Effector memory CD4-positive, alpha-beta T cell (primary cell): ENCODE measurements around the gene NPTX1.
A peak's percentile ranks its signal among the peaks of the same experiment; 100 is the strongest.

Experiments
- DNase-seq, 3 donors: peaks; one replicate each; pipeline ENCODE4 v3.0.0-alpha.2; 2020
- H3K27ac ChIP-seq: 2 replicates; pipeline ENCODE4 v1.7.0; 2013; ENCODE audit warnings: mild to moderate bottlenecking, low read length, moderate library complexity; ENCODE audit not compliant: insufficient read depth, poor library complexity, severe bottlenecking
- H3K27me3 ChIP-seq: replicated peaks from 2 replicates; pipeline ENCODE4 v1.7.0; 2013; ENCODE audit warnings: mild to moderate bottlenecking, low read length; ENCODE audit not compliant: insufficient read depth, control insufficient read depth, poor library complexity, severe bottlenecking
- H3K36me3 ChIP-seq: 2 replicates; pipeline ENCODE4 v1.7.0; 2013; ENCODE audit warnings: mild to moderate bottlenecking, low read length, moderate library complexity; ENCODE audit not compliant: control insufficient read depth, insufficient read depth
- H3K4me1 ChIP-seq: 2 replicates; pipeline ENCODE4 v1.7.0; 2013; ENCODE audit warnings: low read length, mild to moderate bottlenecking; ENCODE audit not compliant: control insufficient read depth, insufficient read depth, poor library complexity, severe bottlenecking
- H3K4me3 ChIP-seq: 2 replicates; pipeline ENCODE4 v1.7.0; 2013; ENCODE audit warnings: low read length, low read depth, mild to moderate bottlenecking; ENCODE audit not compliant: insufficient read depth, poor library complexity, severe bottlenecking
- H3K9me3 ChIP-seq: 2 replicates; pipeline ENCODE4 v1.7.0; 2013; ENCODE audit warnings: mild to moderate bottlenecking, low read length, moderate library complexity; ENCODE audit not compliant: control insufficient read depth

The NPTX1 gene

GRCh38 chr17:80479246-80479566 lies 2.8 kb upstream of the NPTX1 start:
- Histone ChIP-seq H3K36me3 (no peaks in the 10 kb centered on the region), H3K4me1 (peaks cover 44% of the 10 kb centered on the region), H3K4me3 (no peak overlapping the region), H3K27me3 (peaks cover 49% of the 10 kb centered on the region), H3K9me3 (no peaks in the 10 kb centered on the region), H3K27ac (no peak overlapping the region)
- no peak for DNase-seq

GRCh38 chr17:80478487-80479245 lies 2.3 kb upstream of the NPTX1 start:
- peaks cover 53% of the 10 kb centered on the region for H3K27me3 ChIP-seq
- H3K4me1 ChIP-seq, result peaks cover 45% of the 10 kb centered on the region
- H3K36me3 ChIP-seq, result no peaks in the 10 kb centered on the region
- no peaks in the 10 kb centered on the region for H3K9me3 ChIP-seq
- DNase-seq, result no peak
- H3K4me3 ChIP-seq, result peak overlapping the region; percentile 47
- H3K27ac ChIP-seq, result no peak overlapping the region

- Histone ChIP-seq H3K9me3 (no peaks in the 10 kb centered on the region), H3K27me3 (peaks cover 58% of the 10 kb centered on the region), H3K27ac (no peak overlapping the region), H3K4me1 (peaks cover 45% of the 10 kb centered on the region), H3K4me3 (peak overlapping the region; percentile 47), H3K36me3 (no peaks in the 10 kb centered on the region)
- no peak for DNase-seq
These were observed 1.5 kb upstream of the NPTX1 start for GRCh38 chr17:80477647-80478478.

GRCh38 chr17:80476877-80477646 lies 655 bp upstream of the NPTX1 start:
- peaks cover 58% of the 10 kb centered on the region for H3K27me3 ChIP-seq
- H3K4me3 ChIP-seq, result peak overlapping the region; percentile 47
- peaks cover 45% of the 10 kb centered on the region for H3K4me1 ChIP-seq
- H3K9me3 ChIP-seq, result no peaks in the 10 kb centered on the region
- no peaks in the 10 kb centered on the region for H3K36me3 ChIP-seq
- H3K27ac ChIP-seq, result no peak overlapping the region
- DNase-seq, result no peak

- peaks cover 55% of the 10 kb centered on the region for H3K27me3 ChIP-seq
- no peaks in the 10 kb centered on the region for H3K9me3 ChIP-seq
- no peaks in the 10 kb centered on the region for H3K36me3 ChIP-seq
- peak overlapping the region; percentile 49 for H3K4me3 ChIP-seq
- H3K27ac ChIP-seq, result no peak overlapping the region
- DNase-seq, result no peak
- H3K4me1 ChIP-seq, result peaks cover 45% of the 10 kb centered on the region
These were observed 1.2 kb downstream of the NPTX1 start for GRCh38 chr17:80474961-80475909.

- H3K9me3 ChIP-seq, result no peaks in the 10 kb centered on the region
- H3K4me3 ChIP-seq, result no peak overlapping the region
- H3K27me3 ChIP-seq, result peaks cover 60% of the 10 kb centered on the region
- H3K36me3 ChIP-seq, result no peaks in the 10 kb centered on the region
- H3K4me1 ChIP-seq, result peaks cover 45% of the 10 kb centered on the region
- peak in 1 of 3 donors; percentile 8 for DNase-seq
- H3K27ac ChIP-seq, result no peak overlapping the region
These were observed 2.0 kb downstream of the NPTX1 start for GRCh38 chr17:80474231-80474960.

- no peaks in the 10 kb centered on the region for H3K36me3 ChIP-seq
- no peak overlapping the region for H3K4me3 ChIP-seq
- H3K27ac ChIP-seq, result no peak overlapping the region
- no peaks in the 10 kb centered on the region for H3K9me3 ChIP-seq
- DNase-seq, result no peak
- H3K4me1 ChIP-seq, result peaks cover 41% of the 10 kb centered on the region
- peaks cover 57% of the 10 kb centered on the region for H3K27me3 ChIP-seq
These were observed 2.7 kb downstream of the NPTX1 start for GRCh38 chr17:80473701-80474100.

GRCh38 chr17:80472996-80473395 lies 3.4 kb downstream of the NPTX1 start:
- Histone ChIP-seq H3K9me3 (no peaks in the 10 kb centered on the region), H3K4me1 (peaks cover 34% of the 10 kb centered on the region), H3K27me3 (peaks cover 59% of the 10 kb centered on the region), H3K27ac (no peak overlapping the region), H3K36me3 (no peaks in the 10 kb centered on the region), H3K4me3 (no peak overlapping the region)
- no peak for DNase-seq

- H3K9me3 ChIP-seq, result no peaks in the 10 kb centered on the region
- no peak overlapping the region for H3K4me3 ChIP-seq
- H3K27me3 ChIP-seq, result peaks cover 51% of the 10 kb centered on the region
- H3K36me3 ChIP-seq, result no peaks in the 10 kb centered on the region
- no peak for DNase-seq
- peaks cover 23% of the 10 kb centered on the region for H3K4me1 ChIP-seq
- H3K27ac ChIP-seq, result no peak overlapping the region
These were observed 4.5 kb downstream of the NPTX1 start for GRCh38 chr17:80471922-80472321.
